Mesenchymal stem cell (in vitro differentiated cells and primary cell): Measurements from ENCODE around the gene APOL5.
"Not testable (repeated sequence)": the region's sequence is repeated elsewhere in the genome, so short reads cannot be mapped to it uniquely, and the experiment has no call there.

ENCODE experiments used
- DNase-seq: peaks from one replicate; pipeline ENCODE4 v3.0.0-alpha.2; 2013
- H2AFZ ChIP-seq: one replicate; pipeline ENCODE4 v1.6.1; 2013; ENCODE audit warnings: low read depth, mild to moderate bottlenecking, control low read depth, inconsistent platforms, low read length, moderate library complexity
- H2AK5ac ChIP-seq: 2 replicates; pipeline ENCODE4 v1.6.1; 2013; ENCODE audit warnings: low read length, moderate library complexity, mild to moderate bottlenecking, inconsistent platforms; ENCODE audit not compliant: severe bottlenecking
- H2BK120ac ChIP-seq: one replicate; pipeline ENCODE4 v1.6.1; 2013; ENCODE audit warnings: low read depth, mild to moderate bottlenecking, inconsistent platforms, low read length, moderate library complexity
- H2BK12ac ChIP-seq, 2 experiments: one replicate each; pipeline ENCODE4 v1.6.1; 2013; ENCODE audit warnings: inconsistent platforms in 2 of 2, low read length in 2 of 2, mild to moderate bottlenecking in 2 of 2, moderate library complexity in 2 of 2, control low read depth in 1 of 2
- H2BK15ac ChIP-seq: one replicate; pipeline ENCODE4 v1.6.1; 2013; ENCODE audit warnings: mild to moderate bottlenecking, low read depth, inconsistent platforms; ENCODE audit not compliant: poor library complexity, severe bottlenecking
- H2BK5ac ChIP-seq: 2 replicates; pipeline ENCODE4 v1.6.1; 2013; ENCODE audit warnings: low read depth, mild to moderate bottlenecking, low read length, control low read depth, inconsistent platforms; ENCODE audit not compliant: poor library complexity, severe bottlenecking
- H3K14ac ChIP-seq, 2 experiments: one replicate each; pipeline ENCODE4 v1.6.1; 2013; ENCODE audit warnings: inconsistent platforms in 2 of 2, low read length in 2 of 2, control low read depth in 1 of 2, mild to moderate bottlenecking in 1 of 2, moderate library complexity in 1 of 2
- H3K18ac ChIP-seq, 2 experiments: one replicate each; pipeline ENCODE4 v1.6.1; 2013; ENCODE audit warnings: inconsistent platforms in 2 of 2, low read length in 2 of 2, control low read depth in 1 of 2, low read depth in 1 of 2, mild to moderate bottlenecking in 1 of 2
- H3K23ac ChIP-seq, 2 experiments: one replicate each; pipeline ENCODE4 v1.6.1; 2013; ENCODE audit warnings: inconsistent platforms in 2 of 2, low read length in 2 of 2, mild to moderate bottlenecking in 2 of 2, moderate library complexity in 2 of 2, control low read depth in 1 of 2
- H3K27ac ChIP-seq: 2 replicates; pipeline ENCODE4 v1.5.1; 2013; ENCODE audit warnings: mild to moderate bottlenecking, moderate library complexity, low read length, control low read depth, inconsistent platforms; ENCODE audit not compliant: poor library complexity, severe bottlenecking
- H3K27me3 ChIP-seq, 2 experiments: 2 replicates each; pipeline versions ENCODE4 v1.6.1 to v1.7.0; 2013; ENCODE audit warnings: low read length in 2 of 2, mild to moderate bottlenecking in 2 of 2, moderate library complexity in 2 of 2, control low read depth in 1 of 2, inconsistent platforms in 1 of 2; ENCODE audit not compliant: control insufficient read depth in 1 of 2, insufficient read depth in 1 of 2
- H3K36me3 ChIP-seq, 2 experiments: 2 replicates each; pipeline versions ENCODE4 v1.6.1 to v1.7.0; 2013; ENCODE audit warnings: low read length in 2 of 2, control low read depth in 1 of 2, inconsistent platforms in 1 of 2, low read depth in 1 of 2, mild to moderate bottlenecking in 1 of 2; ENCODE audit not compliant: insufficient read depth in 2 of 2, control insufficient read depth in 1 of 2
- H3K4ac ChIP-seq, 2 experiments: one replicate each; pipeline ENCODE4 v1.6.1; 2013; ENCODE audit warnings: inconsistent platforms in 2 of 2, low read length in 2 of 2, mild to moderate bottlenecking in 2 of 2, moderate library complexity in 2 of 2, control low read depth in 1 of 2, low read depth in 1 of 2
- H3K4me1 ChIP-seq: 2 replicates; pipeline ENCODE4 v1.6.1; 2013; ENCODE audit warnings: low read depth, low read length, control low read depth; ENCODE audit not compliant: control insufficient read depth, insufficient read depth
- H3K4me2 ChIP-seq: 2 replicates; pipeline ENCODE4 v1.6.1; 2013; ENCODE audit warnings: low read length, mild to moderate bottlenecking, inconsistent platforms; ENCODE audit not compliant: poor library complexity, severe bottlenecking
- H3K4me3 ChIP-seq, 2 experiments: 2 replicates each; pipeline versions ENCODE4 v1.5.1 to v1.7.0; 2013; ENCODE audit warnings: low read length in 2 of 2, mild to moderate bottlenecking in 2 of 2, control low read depth in 1 of 2, low read depth in 1 of 2; ENCODE audit not compliant: insufficient read depth in 1 of 2
- H3K79me1 ChIP-seq: replicated peaks from 2 replicates; pipeline ENCODE4 v1.6.1; 2013; ENCODE audit warnings: mild to moderate bottlenecking, control low read depth, low read length, inconsistent platforms; ENCODE audit not compliant: poor library complexity, severe bottlenecking
- H3K9ac ChIP-seq: 2 replicates; pipeline ENCODE4 v1.7.0; 2013; ENCODE audit warnings: mild to moderate bottlenecking, low read length, moderate library complexity
- H3K9me3 ChIP-seq: 2 replicates; pipeline ENCODE4 v1.7.0; 2013; ENCODE audit warnings: mild to moderate bottlenecking, low read length; ENCODE audit not compliant: control insufficient read depth
- H4K8ac ChIP-seq: one replicate; pipeline ENCODE4 v1.6.1; 2013; ENCODE audit warnings: inconsistent platforms, mild to moderate bottlenecking, low read length, moderate library complexity
- H4K91ac ChIP-seq: one replicate; pipeline ENCODE4 v1.6.1; 2013; ENCODE audit warnings: mild to moderate bottlenecking, low read length, inconsistent platforms
- WGBS: methylation state at CpG from one replicate; pipeline ENCODE4 v1.1.7; 2013; ENCODE audit warnings: mixed read lengths; 5-methylcytosine and 5-hydroxymethylcytosine counted together

Gene APOL5

GRCh38 chr22:35737886-35738285 is 20.2 kb downstream of the APOL5 start:
- H4K8ac ChIP-seq, H3K9ac ChIP-seq, H3K4me2 ChIP-seq, H2AK5ac ChIP-seq, H3K14ac ChIP-seq, H3K4me1 ChIP-seq, H3K4ac ChIP-seq, DNase-seq, H3K4me3 ChIP-seq, H2AFZ ChIP-seq, H2BK120ac ChIP-seq, H3K9me3 ChIP-seq, H2BK12ac ChIP-seq, H3K18ac ChIP-seq, H2BK15ac ChIP-seq, H4K91ac ChIP-seq, H3K27ac ChIP-seq, H3K23ac ChIP-seq, H3K27me3 ChIP-seq, H2BK5ac ChIP-seq: not testable (repeated sequence)
- WGBS: 96% methylated on average over 6 of the region's 6 CpGs
- Histone ChIP-seq H3K79me1 (peaks cover 10% of the 10 kb centered on the region), H3K36me3 (peaks cover 26 to 55% of the 10 kb centered on the region in 2 experiments)

GRCh38 chr22:35739076-35739930 is 21.6 kb downstream of the APOL5 start:
- WGBS: 97% methylated on average over 11 of the region's 12 CpGs
- H2BK15ac ChIP-seq: no peak overlapping the region
- peak overlapping the region; percentile 11 for H3K9ac ChIP-seq
- no peak overlapping the region for H3K14ac ChIP-seq
- no peak overlapping the region for H2BK12ac ChIP-seq
- H3K4me3 ChIP-seq: no peak overlapping the region
- H4K8ac ChIP-seq: no peak overlapping the region
- peak; percentile 13 for DNase-seq
- H4K91ac ChIP-seq: no peak overlapping the region
- no peak overlapping the region for H2AFZ ChIP-seq
- H3K79me1 ChIP-seq: peaks cover 10% of the 10 kb centered on the region
- H3K27me3 ChIP-seq: no peaks in the 10 kb centered on the region
- H2AK5ac ChIP-seq: no peak overlapping the region
- H3K4ac ChIP-seq: no peak overlapping the region
- H3K36me3 ChIP-seq: peaks cover 26 to 70% of the 10 kb centered on the region in 2 experiments
- H3K18ac ChIP-seq: no peak overlapping the region
- no peak overlapping the region for H3K4me2 ChIP-seq
- peaks cover 6% of the 10 kb centered on the region for H3K4me1 ChIP-seq
- no peak overlapping the region for H2BK120ac ChIP-seq
- H3K23ac ChIP-seq: no peak overlapping the region
- no peak overlapping the region for H2BK5ac ChIP-seq
- no peaks in the 10 kb centered on the region for H3K9me3 ChIP-seq
- no peak overlapping the region for H3K27ac ChIP-seq

- H2BK12ac ChIP-seq: no peak overlapping the region
- peaks cover 6% of the 10 kb centered on the region for H3K4me1 ChIP-seq
- no peak overlapping the region for H2BK5ac ChIP-seq
- H3K23ac ChIP-seq: no peak overlapping the region
- no peak overlapping the region for H2AK5ac ChIP-seq
- peaks cover 23 to 76% of the 10 kb centered on the region in 2 experiments for H3K36me3 ChIP-seq
- H3K9me3 ChIP-seq: no peaks in the 10 kb centered on the region
- peaks cover 10% of the 10 kb centered on the region for H3K79me1 ChIP-seq
- H2AFZ ChIP-seq: no peak overlapping the region
- no peak overlapping the region for H3K4me2 ChIP-seq
- H3K14ac ChIP-seq: no peak overlapping the region
- H3K4ac ChIP-seq: no peak overlapping the region
- 95% methylated on average over 3 of the region's 3 CpGs for WGBS
- H2BK15ac ChIP-seq: no peak overlapping the region
- no peaks in the 10 kb centered on the region for H3K27me3 ChIP-seq
- no peak overlapping the region for H3K27ac ChIP-seq
- H4K91ac ChIP-seq: no peak overlapping the region
- H3K9ac ChIP-seq: peak overlapping the region; percentile 11
- no peak overlapping the region for H3K4me3 ChIP-seq
- H4K8ac ChIP-seq: no peak overlapping the region
- no peak overlapping the region for H3K18ac ChIP-seq
- DNase-seq: no peak
- no peak overlapping the region for H2BK120ac ChIP-seq
These were observed 22.3 kb downstream of the APOL5 start for GRCh38 chr22:35739931-35740380.

- Histone ChIP-seq H3K27ac (no peak overlapping the region), H4K91ac (no peak overlapping the region), H3K14ac (no peak overlapping the region), H2BK12ac (no peak overlapping the region), H3K36me3 (peaks cover 25 to 79% of the 10 kb centered on the region in 2 experiments), H3K18ac (no peak overlapping the region), H3K9ac (no peak overlapping the region), H3K9me3 (no peaks in the 10 kb centered on the region), H3K4me3 (no peak overlapping the region), H3K27me3 (no peaks in the 10 kb centered on the region), H2BK5ac (no peak overlapping the region), H3K4ac (no peak overlapping the region), H3K4me2 (no peak overlapping the region), H2AK5ac (no peak overlapping the region), H2AFZ (no peak overlapping the region), H2BK120ac (no peak overlapping the region), H2BK15ac (no peak overlapping the region), H4K8ac (no peak overlapping the region), H3K23ac (no peak overlapping the region), H3K4me1 (peaks cover 6% of the 10 kb centered on the region), H3K79me1 (peaks cover 14% of the 10 kb centered on the region)
- DNase-seq: no peak
- WGBS: 100% methylated on average over 1 of the region's 1 CpG
These were observed 22.9 kb downstream of the APOL5 start for GRCh38 chr22:35740616-35741015.
